ENCODE data around the gene CRADD.

DNA sequence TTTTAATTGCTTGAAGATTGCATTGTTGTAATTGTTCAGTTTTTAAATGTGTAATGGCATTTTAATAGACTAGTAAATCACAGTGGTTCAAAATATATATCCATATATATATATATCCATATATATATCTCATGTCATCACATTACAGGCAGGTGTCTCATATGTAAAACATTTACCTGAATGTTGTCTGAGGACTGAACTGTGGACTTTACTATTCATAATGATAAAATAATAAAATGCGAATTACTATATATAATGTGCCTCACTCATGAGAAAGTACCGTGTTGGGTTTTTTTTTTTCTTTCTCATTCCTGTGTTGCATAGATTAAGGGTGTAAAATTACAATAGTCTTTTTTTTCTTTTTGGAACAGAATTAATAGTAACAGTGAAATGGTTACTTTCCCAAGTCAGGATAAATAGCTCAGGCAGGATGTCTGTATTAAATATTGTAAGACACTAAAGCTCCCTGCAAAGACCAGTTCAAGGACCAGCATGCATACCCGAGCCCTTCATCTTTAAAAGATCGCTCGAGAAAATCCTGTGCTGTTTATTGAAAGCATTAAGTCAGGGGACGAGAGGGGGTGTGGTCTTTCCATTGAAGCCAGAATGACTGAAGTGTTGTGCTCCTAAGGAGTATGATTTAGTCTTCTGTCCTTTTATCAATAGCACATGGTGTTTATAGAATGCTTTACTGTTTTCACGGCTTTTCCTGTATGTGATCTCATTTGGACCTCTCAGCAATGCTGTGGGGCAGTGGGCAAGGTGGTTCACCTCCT lies 173.5 kb downstream of the CRADD start:
- TF ChIP-seq EZH2 (IDR thresholded peaks at IDR 0.05) (no peak), FOXP2 (optimal IDR thresholded peaks at IDR 0.05; ENCODE audit: control extremely low read depth, extremely low read length, insufficient read depth) (no peak), POLR2AphosphoS5 (IDR thresholded peaks at IDR 0.05; ENCODE audit: borderline replicate concordance, low read depth, low read length) (no peak)
